Dedifferentiated amniotic fluid mesenchymal stem cell (primary cell): ENCODE results near the gene EPHX1.

Experiments used
- DNase-seq: peaks from one replicate; pipeline ENCODE4 v3.0.0-alpha.2; 2016; ENCODE audit errors: extremely low spot score

EPHX1 gene

GRCh38 chr1:225842788-225843425 is 33.0 kb downstream of the EPHX1 start:
- DNase-seq: no peak

- DNase-seq: no peak
These were observed 33.5 kb downstream of the EPHX1 start for GRCh38 chr1:225843426-225843795.

GRCh38 chr1:225844236-225845061 is 34.5 kb downstream of the EPHX1 start:
- no peak for DNase-seq

- DNase-seq: no peak
These were observed 35.2 kb downstream of the EPHX1 start for GRCh38 chr1:225845097-225845496.

GRCh38 chr1:225845571-225846259 is 35.8 kb downstream of the EPHX1 start:
- DNase-seq: peak; percentile 28

- no peak for DNase-seq
These were observed 36.7 kb downstream of the EPHX1 start for GRCh38 chr1:225846331-225847310.

GRCh38 chr1:225847610-225848009 is 37.7 kb downstream of the EPHX1 start:
- no peak for DNase-seq

GRCh38 chr1:225848030-225848955 is 38.4 kb downstream of the EPHX1 start:
- DNase-seq: no peak

GRCh38 chr1:225849925-225850324 is 40.0 kb downstream of the EPHX1 start:
- DNase-seq: no peak

- DNase-seq: no peak
These were observed 40.4 kb downstream of the EPHX1 start for GRCh38 chr1:225850370-225850769.

GRCh38 chr1:225851805-225852204 is 41.9 kb downstream of the EPHX1 start:
- no peak for DNase-seq

GRCh38 chr1:225852413-225853124 is 42.6 kb downstream of the EPHX1 start:
- DNase-seq: no peak

GRCh38 chr1:225853441-225853840 is 43.5 kb downstream of the EPHX1 start:
- no peak for DNase-seq

- DNase-seq: no peak
These were observed 45.8 kb downstream of the EPHX1 start for GRCh38 chr1:225855503-225856300.

- DNase-seq: no peak
These were observed 47.3 kb downstream of the EPHX1 start for GRCh38 chr1:225857256-225857655.

- DNase-seq: no peak
These were observed 49.2 kb downstream of the EPHX1 start for GRCh38 chr1:225859151-225859550.

GRCh38 chr1:225860107-225860506 is 50.2 kb downstream of the EPHX1 start:
- DNase-seq: no peak

- DNase-seq: no peak
These were observed 51.0 kb downstream of the EPHX1 start for GRCh38 chr1:225860876-225861441.
